Endothelial cell of umbilical vein (primary cell): Measurements from ENCODE around the gene CCL17. TPM values are rescaled to one million over a fixed set of nuclear protein-coding genes. Genes with fewer than 3 reads are reported as not detected.

Source experiments
- BruUV-seq: library from RNA; stranded (reverse); fragments of 400-500 nt; replicated peaks from 2 replicates; lab custom pipeline; 2021; lab: Mats Ljungman, UMichigan
- CTCF ChIA-PET: fragments of 300-600, 350-600 bp; sonication (Branson Sonifier 250); formaldehyde crosslinking; loops from one replicate; lab custom pipeline; 2021; ENCODE audit warnings: antibody characterized with exemption, inconsistent platforms; lab: Charles Lee
- POLR2A ChIA-PET: fragments of 300-600, 350-600 bp; sonication (Branson Sonifier 250); formaldehyde crosslinking; loops from one replicate; lab custom pipeline; 2021; ENCODE audit warnings: antibody characterized with exemption, inconsistent platforms; lab: Charles Lee
- DNase-seq: peaks from one replicate; pipeline ENCODE4 v3.0.0-alpha.2; 2011; ENCODE audit warnings: low read depth, low spot score
- FAIRE-seq: peaks from 2 replicates; lab custom pipeline; 2011; peaks lifted over from hg19 to GRCh38; lab: Jason Lieb, UNC
- H2AFZ ChIP-seq: 2 replicates; pipeline ENCODE4 v1.6.0; 2012; ENCODE audit warnings: low read depth, low read length, control low read depth, inconsistent platforms
- H3K27ac ChIP-seq: 2 replicates; pipeline ENCODE4 v1.5.1; 2011; ENCODE audit warnings: low read depth, mild to moderate bottlenecking, control low read depth, low read length, moderate library complexity; ENCODE audit not compliant: insufficient read depth
- H3K27me3 ChIP-seq, 2 experiments: 2 replicates each; pipeline versions ENCODE4 v1.6.0 to v1.6.1; 2011; ENCODE audit warnings: low read length in 2 of 2, mixed read lengths in 1 of 2; ENCODE audit not compliant: control insufficient read depth in 2 of 2, insufficient read depth in 2 of 2
- H3K36me3 ChIP-seq, 2 experiments: 2 replicates in 1 of 2; 3 replicates in 1 of 2; pipeline ENCODE4 v1.5.1; 2011; ENCODE audit warnings: low read length in 2 of 2, mild to moderate bottlenecking in 1 of 2, moderate library complexity in 1 of 2; ENCODE audit not compliant: control insufficient read depth in 2 of 2, insufficient read depth in 2 of 2; ENCODE audit errors: extremely low read depth in 1 of 2
- H3K4me1 ChIP-seq: 3 replicates; pipeline ENCODE4 v1.5.1; 2011; ENCODE audit warnings: mild to moderate bottlenecking, low read length; ENCODE audit not compliant: control insufficient read depth, insufficient read depth; ENCODE audit errors: extremely low read depth
- H3K4me2 ChIP-seq: 2 replicates; pipeline ENCODE4 v1.6.1; 2011; ENCODE audit warnings: low read length, control low read depth, mixed read lengths; ENCODE audit not compliant: insufficient read depth
- H3K4me3 ChIP-seq, 3 experiments: fragments of 200-600 bp in 1 of 3; sonication (generic), shearing (Covaris generic) in 1 of 3; replicated peaks in 1 of 3; 2 replicates each; pipeline ENCODE4 v1.5.1; 2011 to 2016; ENCODE audit warnings: control low read depth in 3 of 3, low read length in 3 of 3, mild to moderate bottlenecking in 2 of 3, inconsistent platforms in 1 of 3, low read depth in 1 of 3, moderate library complexity in 1 of 3; ENCODE audit not compliant: insufficient read depth in 1 of 3
- H3K79me2 ChIP-seq: 2 replicates; pipeline ENCODE4 v1.6.0; 2012; ENCODE audit warnings: low read length, inconsistent platforms; ENCODE audit not compliant: control insufficient read depth, insufficient read depth
- H3K9ac ChIP-seq: replicated peaks from 2 replicates; pipeline ENCODE3; 2011; ENCODE audit warnings: low read length, control low read depth; ENCODE audit not compliant: insufficient read depth; ENCODE audit errors: extremely low read depth
- H3K9me1 ChIP-seq: replicated peaks from 3 replicates; pipeline ENCODE4 v1.6.0; 2011; ENCODE audit warnings: mild to moderate bottlenecking, low read length; ENCODE audit not compliant: control insufficient read depth, insufficient read depth; ENCODE audit errors: extremely low read depth
- H3K9me3 ChIP-seq: replicated peaks from 2 replicates; pipeline ENCODE4 v1.5.1; 2012; ENCODE audit warnings: low read length, inconsistent platforms; ENCODE audit not compliant: control insufficient read depth, insufficient read depth
- H4K20me1 ChIP-seq: replicated peaks from 2 replicates; pipeline ENCODE3; 2011; ENCODE audit warnings: mild to moderate bottlenecking, low read length; ENCODE audit not compliant: control insufficient read depth, insufficient read depth; ENCODE audit errors: extremely low read depth
- EZH2 ChIP-seq: IDR thresholded peaks from 2 replicates; pipeline ENCODE4 v1.6.1; 2012; ENCODE audit warnings: borderline replicate concordance, low read depth, mild to moderate bottlenecking, moderate library complexity, low read length, inconsistent platforms; ENCODE audit not compliant: severe bottlenecking
- FOS ChIP-seq: IDR thresholded peaks from 2 replicates; pipeline ENCODE4 v1.6.1; 2011; ENCODE audit warnings: mild to moderate bottlenecking, low read length, moderate library complexity, borderline replicate concordance; ENCODE audit not compliant: insufficient read depth
- GATA2 ChIP-seq: IDR thresholded peaks from 2 replicates; pipeline ENCODE4 v1.7.0; 2011; ENCODE audit warnings: low read depth, mild to moderate bottlenecking, moderate library complexity, mixed read lengths, low read length; ENCODE audit not compliant: insufficient read length, insufficient read depth
- JUN ChIP-seq: IDR thresholded peaks from 2 replicates; pipeline ENCODE4 v1.6.1; 2011; ENCODE audit warnings: borderline replicate concordance, low read depth; ENCODE audit not compliant: insufficient read length, insufficient read depth
- MAX ChIP-seq: IDR thresholded peaks from 2 replicates; pipeline ENCODE4 v1.6.1; 2011; ENCODE audit not compliant: insufficient read depth, insufficient read length
- MYC ChIP-seq: IDR thresholded peaks from one replicate; pipeline ENCODE4 v1.6.1; 2011; ENCODE audit warnings: mild to moderate bottlenecking, low read depth, low read length
- POLR2A ChIP-seq: IDR thresholded peaks from 2 replicates; pipeline ENCODE4 v1.6.1; 2012; ENCODE audit warnings: low read depth, mild to moderate bottlenecking, control low read depth, low read length
- POLR2AphosphoS5 ChIP-seq: IDR thresholded peaks from 2 replicates; pipeline ENCODE4 v1.6.1; 2012; ENCODE audit warnings: low read depth, mild to moderate bottlenecking, control low read depth, low read length, moderate library complexity; ENCODE audit not compliant: insufficient read depth
- dilution Hi-C: fragments of 300-500 bp; cut with MboI; formaldehyde crosslinking; loops from one replicate; pipeline ENCODE4 v1.15.0; 2019; ENCODE audit warnings: low sequenced_read_pairs; ENCODE audit not compliant: extremely low pct_ligation_motif_present
- intact Hi-C: fragments of 100-400 bp; cut with micrococcal nuclease; formaldehyde crosslinking; loops from one replicate; pipeline ENCODE4 v1.10.0; 2022
- polyA plus RNA-seq, 4 experiments: library from polyadenylated mRNA; depleted of rRNA in 3 of 4; stranded (reverse) in 3 of 4; unstranded in 1 of 4; fragments of >200 nt; gene quantifications; 2 replicates each; pipeline versions ENCODE4 v1.2.1 to v1.2.3, GENCODE V29; 2011 to 2012; ENCODE audit warnings: missing spikeins in 1 of 4
- total RNA-seq: library from RNA; stranded (reverse); gene quantifications from 2 replicates; pipeline ENCODE4 v1.2.3, GENCODE V29; 2021
- TF ChIP-seq, protein P1 (sequence below), 2 donors: IDR thresholded peaks; 1 replicate in 1 of 2; 2 replicates in 1 of 2; pipeline ENCODE4 v1.5.1; 2011; ENCODE audit warnings: low read length in 2 of 2, mild to moderate bottlenecking in 2 of 2, moderate library complexity in 2 of 2, control low read depth in 1 of 2, inconsistent platforms in 1 of 2, low read depth in 1 of 2; ENCODE audit not compliant: insufficient read depth in 1 of 2; ENCODE audit errors: extremely low read depth in 1 of 2

Gene CCL17
- total and polyA plus RNA-seq, 2 donors (not counting 3 experiments of a cell fraction or from before 2014, with no cell fraction given) = not detected

GRCh38 chr16:57432505-57432904, 27.9 kb downstream of the CCL17 start:
- Histone ChIP-seq H3K9me1 (no peaks in the 10 kb centered on the region), H3K9me3 (no peaks in the 10 kb centered on the region), H3K4me1 (no peaks in the 10 kb centered on the region), H3K27ac (no peak overlapping the region), H3K27me3 (no peaks in the 10 kb centered on the region), H3K79me2 (no peaks in the 10 kb centered on the region), H3K4me3 (no peak overlapping the region), H3K4me2 (no peak overlapping the region), H2AFZ (no peak overlapping the region), H4K20me1 (no peaks in the 10 kb centered on the region), H3K9ac (no peak overlapping the region), H3K36me3 (peaks cover 22 to 44% of the 10 kb centered on the region in 2 experiments)
- dilution Hi-C loops = no loop called here
- no TSS peak for BruUV-seq
- no peak for FAIRE-seq
- no peak for TF ChIP-seq MYC
- TF ChIP-seq JUN = no peak
- TF ChIP-seq EZH2 = no peak
- TF ChIP-seq MAX = no peak
- TF ChIP-seq, protein P1, sequence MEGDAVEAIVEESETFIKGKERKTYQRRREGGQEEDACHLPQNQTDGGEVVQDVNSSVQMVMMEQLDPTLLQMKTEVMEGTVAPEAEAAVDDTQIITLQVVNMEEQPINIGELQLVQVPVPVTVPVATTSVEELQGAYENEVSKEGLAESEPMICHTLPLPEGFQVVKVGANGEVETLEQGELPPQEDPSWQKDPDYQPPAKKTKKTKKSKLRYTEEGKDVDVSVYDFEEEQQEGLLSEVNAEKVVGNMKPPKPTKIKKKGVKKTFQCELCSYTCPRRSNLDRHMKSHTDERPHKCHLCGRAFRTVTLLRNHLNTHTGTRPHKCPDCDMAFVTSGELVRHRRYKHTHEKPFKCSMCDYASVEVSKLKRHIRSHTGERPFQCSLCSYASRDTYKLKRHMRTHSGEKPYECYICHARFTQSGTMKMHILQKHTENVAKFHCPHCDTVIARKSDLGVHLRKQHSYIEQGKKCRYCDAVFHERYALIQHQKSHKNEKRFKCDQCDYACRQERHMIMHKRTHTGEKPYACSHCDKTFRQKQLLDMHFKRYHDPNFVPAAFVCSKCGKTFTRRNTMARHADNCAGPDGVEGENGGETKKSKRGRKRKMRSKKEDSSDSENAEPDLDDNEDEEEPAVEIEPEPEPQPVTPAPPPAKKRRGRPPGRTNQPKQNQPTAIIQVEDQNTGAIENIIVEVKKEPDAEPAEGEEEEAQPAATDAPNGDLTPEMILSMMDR (IDR thresholded peaks at IDR 0.05; ENCODE audit: extremely low read depth in 1 of 2, insufficient read depth in 1 of 2, low read depth in 1 of 2, low read length in 2 of 2) = no peak
- TF ChIP-seq GATA2 = no peak
- no peak for TF ChIP-seq FOS
- TF ChIP-seq POLR2A = no peak
- TF ChIP-seq POLR2AphosphoS5 = no peak
- POLR2A ChIA-PET = no interaction called here
- DNase-seq = no peak
- intact Hi-C loops = no loop called here
- CTCF ChIA-PET = interaction anchor here (1.6 to 2.5 kb wide), 2 partner anchors 15 to 87 kb away, joined by 5 to 7 read pairs; no protein-coding TSS in a partner anchor
